ENCODE results near the gene GADL1. TPM values are rescaled to one million over a fixed set of nuclear protein-coding genes. Genes with fewer than 3 reads are reported as not detected.
A peak's percentile ranks its signal among the peaks of the same experiment; 100 is the strongest.

Gene GADL1
- total RNA-seq, 1 donor from 2014 or later = 0.12 TPM

GRCh38 chr3:30685267-30685667, 209.2 kb downstream of the GADL1 start:
- Mint-ChIP-seq H3K27ac (ENCODE audit: unreplicated experiment) (no peak overlapping the region), H3K9me3 (no peaks in the 10 kb centered on the region), H3K36me3 (ENCODE audit: low read depth) (peaks cover 7% of the 10 kb centered on the region), H3K27me3 (ENCODE audit: low read depth) (no peaks in the 10 kb centered on the region), H3K4me1 (peaks cover 42% of the 10 kb centered on the region), H3K4me3 (no peak overlapping the region)
- DNase-seq (ENCODE audit: low read depth, low spot score) = no peak
- TF ChIP-seq, protein P1, sequence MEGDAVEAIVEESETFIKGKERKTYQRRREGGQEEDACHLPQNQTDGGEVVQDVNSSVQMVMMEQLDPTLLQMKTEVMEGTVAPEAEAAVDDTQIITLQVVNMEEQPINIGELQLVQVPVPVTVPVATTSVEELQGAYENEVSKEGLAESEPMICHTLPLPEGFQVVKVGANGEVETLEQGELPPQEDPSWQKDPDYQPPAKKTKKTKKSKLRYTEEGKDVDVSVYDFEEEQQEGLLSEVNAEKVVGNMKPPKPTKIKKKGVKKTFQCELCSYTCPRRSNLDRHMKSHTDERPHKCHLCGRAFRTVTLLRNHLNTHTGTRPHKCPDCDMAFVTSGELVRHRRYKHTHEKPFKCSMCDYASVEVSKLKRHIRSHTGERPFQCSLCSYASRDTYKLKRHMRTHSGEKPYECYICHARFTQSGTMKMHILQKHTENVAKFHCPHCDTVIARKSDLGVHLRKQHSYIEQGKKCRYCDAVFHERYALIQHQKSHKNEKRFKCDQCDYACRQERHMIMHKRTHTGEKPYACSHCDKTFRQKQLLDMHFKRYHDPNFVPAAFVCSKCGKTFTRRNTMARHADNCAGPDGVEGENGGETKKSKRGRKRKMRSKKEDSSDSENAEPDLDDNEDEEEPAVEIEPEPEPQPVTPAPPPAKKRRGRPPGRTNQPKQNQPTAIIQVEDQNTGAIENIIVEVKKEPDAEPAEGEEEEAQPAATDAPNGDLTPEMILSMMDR (conservative IDR thresholded peaks at IDR 0.05) = no peak

- H3K36me3 Mint-ChIP-seq (ENCODE audit: low read depth) = peaks cover 7% of the 10 kb centered on the region
- no peaks in the 10 kb centered on the region for H3K27me3 Mint-ChIP-seq (ENCODE audit: low read depth)
- TF ChIP-seq, protein P1 (conservative IDR thresholded peaks at IDR 0.05) = no peak
- H3K27ac Mint-ChIP-seq (ENCODE audit: unreplicated experiment) = no peak overlapping the region
- no peak for DNase-seq (ENCODE audit: low read depth, low spot score)
- H3K4me1 Mint-ChIP-seq = peaks cover 47% of the 10 kb centered on the region
- no peak overlapping the region for H3K4me3 Mint-ChIP-seq
- no peaks in the 10 kb centered on the region for H3K9me3 Mint-ChIP-seq
Observed at GRCh38 chr3:30684356-30684755, 210.1 kb downstream of the GADL1 start.

DNA sequence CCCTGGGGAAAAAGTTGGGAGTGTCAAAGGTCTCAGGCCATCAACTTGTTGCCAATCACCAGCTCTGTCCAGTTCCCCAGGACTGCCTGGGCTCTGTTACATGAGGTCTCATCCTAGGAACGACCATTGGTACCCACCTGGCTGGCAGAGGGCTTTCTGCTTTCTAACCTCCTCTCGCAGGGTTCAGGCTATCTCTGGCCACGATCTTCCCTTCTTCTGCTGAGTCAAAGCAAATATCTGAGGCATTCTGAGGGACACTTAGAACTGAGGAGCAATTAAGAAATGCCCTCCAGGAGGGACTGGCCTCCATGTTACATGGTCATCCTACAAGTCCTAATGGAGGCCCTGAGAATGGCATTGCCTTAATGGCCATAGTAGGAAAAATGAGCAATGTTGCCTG, 210.7 kb downstream of the GADL1 start:
- H3K9me3 Mint-ChIP-seq = no peaks in the 10 kb centered on the region
- H3K27me3 Mint-ChIP-seq (ENCODE audit: low read depth) = no peaks in the 10 kb centered on the region
- no peak for DNase-seq (ENCODE audit: low read depth, low spot score)
- no peak overlapping the region for H3K4me3 Mint-ChIP-seq
- peaks cover 9% of the 10 kb centered on the region for H3K36me3 Mint-ChIP-seq (ENCODE audit: low read depth)
- no peak overlapping the region for H3K27ac Mint-ChIP-seq (ENCODE audit: unreplicated experiment)
- TF ChIP-seq, protein P1 (conservative IDR thresholded peaks at IDR 0.05) = no peak
- peaks cover 47% of the 10 kb centered on the region for H3K4me1 Mint-ChIP-seq

DNA sequence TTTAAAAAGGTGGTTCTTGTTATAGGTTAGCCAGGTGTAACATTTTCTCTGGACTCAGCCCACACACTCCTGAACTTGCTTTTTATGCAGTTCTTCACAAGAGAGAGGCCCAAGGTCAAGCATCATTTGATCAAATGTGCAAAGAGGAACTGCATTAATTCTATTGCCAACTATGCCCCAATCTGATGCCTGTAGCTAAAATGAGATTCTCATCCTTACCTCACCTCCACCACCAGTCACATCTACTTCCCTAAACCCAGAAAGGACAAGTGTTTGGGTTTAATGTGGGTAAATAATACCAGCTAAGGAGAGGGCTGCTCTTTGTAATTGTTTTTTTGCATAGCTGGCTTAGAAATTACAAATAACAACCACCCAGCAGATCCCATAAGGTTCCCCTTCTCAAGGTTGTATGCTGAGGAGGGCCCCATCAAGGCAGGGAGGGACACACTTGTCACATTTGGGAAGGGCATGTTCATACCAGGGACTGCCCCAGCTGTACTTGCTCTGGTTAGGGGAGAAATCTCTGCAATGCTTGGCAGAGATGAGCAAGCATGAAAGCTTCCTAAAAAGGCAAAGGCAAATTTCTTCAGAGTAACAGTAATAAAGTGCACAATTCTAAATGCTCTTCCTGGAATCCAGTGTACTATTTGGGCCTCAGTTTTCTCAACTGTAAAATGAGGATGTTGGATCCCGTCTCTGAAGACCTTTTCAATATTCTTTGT, 211.9 kb downstream of the GADL1 start:
- TF ChIP-seq, protein P1 (conservative IDR thresholded peaks at IDR 0.05) = no peak
- no peaks in the 10 kb centered on the region for H3K9me3 Mint-ChIP-seq
- H3K4me3 Mint-ChIP-seq = no peak overlapping the region
- H3K4me1 Mint-ChIP-seq = peaks cover 45% of the 10 kb centered on the region
- H3K27ac Mint-ChIP-seq (ENCODE audit: unreplicated experiment) = peak overlapping the region; percentile 24
- H3K36me3 Mint-ChIP-seq (ENCODE audit: low read depth) = peaks cover 8% of the 10 kb centered on the region
- no peak for DNase-seq (ENCODE audit: low read depth, low spot score)
- no peaks in the 10 kb centered on the region for H3K27me3 Mint-ChIP-seq (ENCODE audit: low read depth)

GRCh38 chr3:30681649-30682211, 212.7 kb downstream of the GADL1 start:
- Mint-ChIP-seq H3K4me3 (peak overlapping the region; percentile 82), H3K4me1 (peaks cover 53% of the 10 kb centered on the region), H3K27me3 (ENCODE audit: low read depth) (no peaks in the 10 kb centered on the region), H3K27ac (ENCODE audit: unreplicated experiment) (peak overlapping the region; percentile 97), H3K9me3 (no peaks in the 10 kb centered on the region), H3K36me3 (ENCODE audit: low read depth) (peaks cover 13% of the 10 kb centered on the region)
- no peak for DNase-seq (ENCODE audit: low read depth, low spot score)
- TF ChIP-seq, protein P1 (conservative IDR thresholded peaks at IDR 0.05) = no peak
